Measurements from ENCODE around the gene RBMS1.

GRCh38 chr2:160507046-160507407 lies 13.4 kb upstream of the RBMS1 start:
- no peak for TF ChIP-seq CTCF (IDR thresholded peaks at IDR 0.05; ENCODE audit: insufficient read depth, low read depth, low read length)
- no peak for TF ChIP-seq EZH2 (IDR thresholded peaks at IDR 0.05; ENCODE audit: insufficient read depth, low read length)
